HG03175 (cell line): ENCODE measurements around the gene SPDEF.

ENCODE experiments used
- ATAC-seq: cut with Tn5 transposase; IDR thresholded peaks from one replicate; pipeline ENCODE4 v1.9.1; 2021; ENCODE audit warnings: mild to moderate bottlenecking, moderate library complexity; ENCODE audit not compliant: unreplicated experiment

Gene SPDEF

GRCh38 chr6:34583861-34584604 is 27.9 kb upstream of the SPDEF start:
- no peak for ATAC-seq

GRCh38 chr6:34583461-34583860 is 27.3 kb upstream of the SPDEF start:
- ATAC-seq, result no peak

- ATAC-seq, result no peak
Observed at GRCh38 chr6:34581561-34581920, 25.4 kb upstream of the SPDEF start.

- no peak for ATAC-seq
Observed at GRCh38 chr6:34580707-34581560, 24.8 kb upstream of the SPDEF start.

GRCh38 chr6:34578445-34579262 is 22.5 kb upstream of the SPDEF start:
- ATAC-seq, result no peak

- ATAC-seq, result no peak
Observed at GRCh38 chr6:34576286-34576955, 20.3 kb upstream of the SPDEF start.

- no peak for ATAC-seq
Observed at GRCh38 chr6:34575326-34575725, 19.2 kb upstream of the SPDEF start.

- ATAC-seq, result no peak
Observed at GRCh38 chr6:34574647-34575293, 18.6 kb upstream of the SPDEF start.

- no peak for ATAC-seq
Observed at GRCh38 chr6:34573567-34574183, 17.5 kb upstream of the SPDEF start.

- no peak for ATAC-seq
Observed at GRCh38 chr6:34572585-34572984, 16.5 kb upstream of the SPDEF start.

- no peak for ATAC-seq
Observed at GRCh38 chr6:34572021-34572420, 15.9 kb upstream of the SPDEF start.

GRCh38 chr6:34571388-34571787 is 15.3 kb upstream of the SPDEF start:
- ATAC-seq, result no peak

- ATAC-seq, result no peak
Observed at GRCh38 chr6:34570066-34570833, 14.1 kb upstream of the SPDEF start.

GRCh38 chr6:34569361-34569973 is 13.3 kb upstream of the SPDEF start:
- ATAC-seq, result no peak

- ATAC-seq, result no peak
Observed at GRCh38 chr6:34568341-34569201, 12.4 kb upstream of the SPDEF start.

- ATAC-seq, result no peak
Observed at GRCh38 chr6:34566830-34567546, 10.9 kb upstream of the SPDEF start.

GRCh38 chr6:34565722-34566137 is 9.6 kb upstream of the SPDEF start:
- no peak for ATAC-seq
